CD4-positive, alpha-beta T cell treated with Interleukin-2 at 100 ng/mL for 4 hours (primary cell): ENCODE measurements around the gene TRHDE.

ENCODE experiments used
- DNase-seq: peaks from one replicate; pipeline ENCODE4 v3.0.0-alpha.2; 2020; ENCODE audit warnings: low spot score

The TRHDE gene

GRCh38 chr12:72444125-72444524, 172.0 kb downstream of the TRHDE start:
- no peak for DNase-seq

GRCh38 chr12:72444566-72444965, 172.4 kb downstream of the TRHDE start:
- no peak for DNase-seq

DNA sequence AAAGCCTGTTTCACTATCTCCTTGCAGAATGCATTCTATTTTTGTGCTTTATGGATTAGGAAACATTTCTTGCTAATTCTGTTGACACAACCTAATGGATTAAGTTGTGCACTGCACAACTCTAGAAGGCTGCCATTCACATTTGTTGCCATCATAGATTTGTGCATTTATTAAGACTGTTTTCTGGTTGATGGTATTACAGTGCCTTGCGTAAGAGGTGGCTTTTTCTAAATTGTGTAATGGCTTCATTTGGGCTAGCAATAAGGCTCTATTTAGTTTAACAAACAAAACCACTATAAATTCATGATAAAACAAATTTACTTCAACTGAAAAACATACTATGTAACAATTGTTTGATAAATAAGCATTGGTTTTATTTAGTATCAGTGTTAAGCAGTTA, 175.9 kb downstream of the TRHDE start:
- no peak for DNase-seq

GRCh38 chr12:72448805-72449204, 176.6 kb downstream of the TRHDE start:
- DNase-seq, result no peak

DNA sequence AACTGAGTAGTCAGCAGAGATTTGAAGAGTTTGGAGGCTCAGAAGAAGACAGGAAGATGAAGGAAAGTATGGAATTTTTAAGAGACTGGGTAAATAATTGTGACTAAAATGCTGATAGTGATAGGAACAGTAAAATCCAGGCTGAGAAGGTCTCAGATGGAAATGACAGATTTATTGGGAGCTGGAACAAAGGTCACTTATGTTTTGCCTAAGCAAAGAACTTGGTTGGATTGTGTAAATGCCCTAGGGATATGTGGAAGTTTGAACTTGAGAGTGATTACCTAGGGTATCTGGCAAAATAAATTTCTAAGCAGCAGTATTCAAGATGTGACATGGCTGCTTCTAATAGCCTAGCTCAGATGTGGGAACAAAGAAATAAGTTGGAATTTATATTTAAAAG, 180.9 kb downstream of the TRHDE start:
- no peak for DNase-seq

DNA sequence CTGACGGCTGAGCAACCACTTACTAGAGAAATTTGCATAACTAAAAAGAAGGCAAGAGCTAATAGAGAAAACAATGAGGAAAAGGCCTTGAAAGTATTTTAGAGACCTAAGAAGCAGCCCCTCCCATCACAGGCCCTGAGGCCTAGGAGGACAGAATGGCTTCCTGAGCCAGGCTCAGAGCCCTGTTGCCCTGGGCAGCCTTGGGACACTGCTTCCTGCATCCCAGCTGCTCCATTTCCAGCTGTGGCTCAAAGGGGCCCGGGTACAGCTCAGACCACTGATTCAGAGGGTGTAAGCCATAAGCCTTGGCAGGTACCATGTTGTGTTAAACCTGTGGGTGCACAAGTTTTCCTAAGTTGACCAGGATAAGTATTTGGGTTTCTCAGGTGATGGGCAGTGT, 181.4 kb downstream of the TRHDE start:
- no peak for DNase-seq

DNA sequence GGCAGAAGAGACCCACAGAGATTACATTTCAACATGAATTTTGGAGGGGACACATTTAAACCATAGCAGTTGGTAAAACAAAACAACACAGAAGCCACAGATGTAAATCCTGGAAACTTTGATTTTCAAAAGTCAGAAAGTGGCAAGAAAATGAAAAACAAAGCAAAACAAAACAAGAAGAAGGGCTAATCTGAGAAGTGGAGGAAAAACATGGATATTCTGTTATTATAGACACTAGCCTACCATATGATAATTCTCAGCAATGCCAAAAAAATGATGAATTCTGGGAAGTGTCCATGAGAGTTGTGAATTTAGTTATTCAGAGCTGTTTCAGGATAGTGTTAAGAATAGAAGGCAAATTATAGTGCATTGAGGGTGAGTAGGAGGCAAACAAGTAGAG, 192.3 kb downstream of the TRHDE start:
- no peak for DNase-seq

GRCh38 chr12:72465155-72465554, 193.0 kb downstream of the TRHDE start:
- no peak for DNase-seq

- DNase-seq, result no peak
Observed at GRCh38 chr12:72465940-72466630, 193.9 kb downstream of the TRHDE start.

DNA sequence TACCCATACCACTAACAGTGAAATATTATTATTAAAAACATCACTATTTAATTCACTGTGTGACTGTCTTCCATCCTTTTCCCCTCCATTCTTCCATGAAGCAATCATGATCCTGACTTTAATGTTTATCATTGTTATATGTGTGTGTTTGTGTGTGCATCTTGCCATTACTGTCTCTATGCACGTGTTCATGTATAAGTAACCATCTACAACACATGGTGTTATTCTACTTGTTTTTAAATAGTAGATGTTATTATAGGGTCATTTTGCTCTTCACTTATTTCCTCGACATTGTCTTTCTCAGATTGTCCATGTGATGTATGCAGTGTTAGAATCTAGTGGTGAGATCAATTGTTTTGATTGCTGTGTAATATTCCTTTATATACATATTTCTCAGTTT, 195.8 kb downstream of the TRHDE start:
- no peak for DNase-seq

DNA sequence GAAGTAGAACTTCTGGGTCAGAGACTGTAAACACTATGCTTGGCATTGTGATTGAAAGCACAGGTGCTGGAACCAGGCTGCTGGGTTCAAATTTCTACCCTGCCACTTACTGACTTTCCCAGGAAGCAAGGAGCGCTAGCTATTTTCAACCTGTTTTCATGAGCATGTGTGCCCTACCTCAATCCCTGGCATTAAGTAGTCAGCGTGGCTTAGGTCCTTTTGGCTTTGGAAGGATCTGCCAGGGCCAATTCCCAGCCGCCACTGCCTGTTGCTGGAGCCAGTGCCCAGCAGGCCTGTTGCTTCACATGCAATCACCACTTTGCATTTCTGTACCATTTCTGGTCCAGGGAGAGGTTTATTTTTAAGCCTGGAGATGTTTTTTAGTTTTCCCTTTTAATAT, 196.3 kb downstream of the TRHDE start:
- DNase-seq, result no peak

DNA sequence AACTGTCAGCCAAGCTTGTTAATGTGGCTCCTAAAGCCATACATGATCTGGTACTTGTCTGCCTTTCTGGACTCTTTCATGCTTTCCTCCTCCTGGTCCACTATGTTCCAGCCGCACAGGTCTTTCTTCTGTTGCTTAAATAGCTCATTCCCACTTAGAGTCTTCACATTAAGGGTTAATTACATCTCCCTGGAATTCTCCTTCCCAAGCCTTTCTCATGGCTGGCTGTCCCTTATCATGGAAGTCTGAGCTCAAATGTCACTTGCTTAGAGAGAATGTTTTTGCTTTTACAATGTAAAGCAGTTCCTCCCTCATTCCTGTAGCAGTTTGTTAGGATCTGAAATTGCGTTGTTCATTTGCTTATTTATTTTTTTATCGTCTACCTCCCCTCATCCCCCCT, 199.6 kb downstream of the TRHDE start:
- DNase-seq, result no peak

GRCh38 chr12:72472350-72472749, 200.2 kb downstream of the TRHDE start:
- DNase-seq, result no peak

DNA sequence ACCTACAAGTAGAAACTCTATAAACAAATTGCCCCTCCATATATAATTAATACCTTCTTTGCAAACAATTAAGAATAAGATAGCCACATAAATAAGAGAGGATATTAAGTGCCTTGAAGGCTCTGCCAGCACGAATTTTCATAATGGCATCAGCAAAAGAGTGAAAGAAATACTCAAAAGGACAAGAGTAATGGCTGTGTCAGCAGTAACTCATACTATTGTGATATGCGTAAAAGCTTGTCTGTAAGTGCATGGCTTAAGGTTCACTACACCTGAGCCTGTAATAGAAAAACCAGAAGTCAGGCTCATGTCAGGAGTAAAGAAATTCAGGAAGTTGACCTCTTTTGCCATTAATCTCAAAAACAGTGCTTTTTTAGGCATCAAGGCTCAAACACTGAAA, 204.1 kb downstream of the TRHDE start:
- no peak for DNase-seq

GRCh38 chr12:72485017-72485701, 213.0 kb downstream of the TRHDE start:
- no peak for DNase-seq

GRCh38 chr12:72491426-72491825, 219.3 kb downstream of the TRHDE start:
- no peak for DNase-seq

DNA sequence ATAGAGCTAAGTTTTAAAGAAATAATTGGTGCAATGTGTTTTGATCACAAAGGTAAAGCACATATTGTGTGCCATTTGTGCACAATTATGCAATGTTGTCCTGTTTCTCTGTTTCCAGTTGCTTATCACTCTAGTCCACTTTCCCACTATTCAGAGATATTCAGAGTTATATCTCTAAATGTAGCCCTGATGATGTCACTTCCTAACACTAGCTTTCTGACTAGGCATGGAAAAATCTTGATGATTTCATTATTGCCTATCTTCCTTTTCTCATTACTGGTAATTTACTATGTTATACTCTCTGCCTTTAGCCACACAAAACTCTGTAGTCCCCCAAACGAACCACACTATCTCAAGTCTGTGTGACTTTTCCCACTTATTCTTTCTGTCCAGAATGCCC, 221.2 kb downstream of the TRHDE start:
- no peak for DNase-seq

DNA sequence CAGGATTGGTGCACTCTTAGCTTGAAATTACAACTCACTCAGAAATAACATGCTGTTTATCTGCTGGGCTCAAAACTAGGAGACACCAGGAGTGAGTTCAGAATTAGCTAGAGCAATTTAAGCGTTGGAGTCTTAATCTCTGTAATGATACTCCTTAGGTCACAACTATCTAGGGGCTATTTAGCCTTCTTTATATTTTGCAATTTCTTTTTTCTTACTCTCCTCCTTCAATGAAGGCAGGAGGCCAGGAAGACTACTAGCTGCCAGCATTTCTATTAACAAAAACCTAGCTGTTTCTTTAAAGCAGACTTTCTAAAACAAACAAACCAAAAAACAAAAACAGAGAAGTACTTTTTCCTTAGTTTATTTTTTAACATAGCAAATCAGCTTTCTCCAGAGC, 226.2 kb downstream of the TRHDE start:
- DNase-seq, result no peak

- DNase-seq, result no peak
Observed at GRCh38 chr12:72499244-72499643, 227.1 kb downstream of the TRHDE start.

GRCh38 chr12:72502546-72502945, 230.4 kb downstream of the TRHDE start:
- no peak for DNase-seq

GRCh38 chr12:72505227-72505626, 233.1 kb downstream of the TRHDE start:
- no peak for DNase-seq

- DNase-seq, result no peak
Observed at GRCh38 chr12:72509891-72510290, 237.7 kb downstream of the TRHDE start.

GRCh38 chr12:72510772-72511171, 238.6 kb downstream of the TRHDE start:
- DNase-seq, result no peak

GRCh38 chr12:72511498-72511897, 239.3 kb downstream of the TRHDE start:
- no peak for DNase-seq
